Keratinocyte (primary cell): ENCODE measurements around the gene CDKAL1.

ENCODE experiments used
- EZH2 ChIP-seq: IDR thresholded peaks from one replicate; pipeline ENCODE4 v1.6.1; 2012; ENCODE audit warnings: inconsistent platforms, mild to moderate bottlenecking, low read length, moderate library complexity
- TF ChIP-seq, protein P1 (sequence below), 3 experiments: IDR thresholded peaks in 1 of 3; conservative IDR thresholded peaks in 1 of 3; optimal IDR thresholded peaks in 1 of 3; 2 replicates in 2 of 3; 3 replicates in 1 of 3; pipeline versions ENCODE3 to v1.5.1; 2011; ENCODE audit warnings: low read length in 3 of 3, mild to moderate bottlenecking in 3 of 3, moderate library complexity in 2 of 3, control low read depth in 1 of 3, inconsistent platforms in 1 of 3; ENCODE audit not compliant: insufficient read depth in 2 of 3; ENCODE audit errors: extremely low read depth in 1 of 3

DNA sequence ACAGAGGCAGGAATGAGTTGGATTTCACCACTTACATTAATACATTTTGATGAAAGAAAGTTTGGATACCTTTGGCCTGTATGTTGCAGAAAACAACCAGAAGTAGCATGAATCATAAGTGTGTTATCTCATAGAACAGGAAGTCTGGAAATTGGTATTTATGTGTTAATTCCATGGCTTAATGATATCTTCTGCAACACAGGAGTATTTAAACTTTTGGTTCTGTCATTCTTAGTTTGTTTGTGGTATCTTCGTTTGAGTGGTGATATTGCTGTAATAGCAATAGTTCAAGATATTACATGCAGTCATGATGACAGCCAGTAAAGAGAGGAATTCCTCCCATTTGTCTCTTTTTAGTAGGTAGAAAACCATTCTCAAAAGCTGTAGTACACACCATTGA lies 177.3 kb downstream of the CDKAL1 start:
- TF ChIP-seq, protein P1, sequence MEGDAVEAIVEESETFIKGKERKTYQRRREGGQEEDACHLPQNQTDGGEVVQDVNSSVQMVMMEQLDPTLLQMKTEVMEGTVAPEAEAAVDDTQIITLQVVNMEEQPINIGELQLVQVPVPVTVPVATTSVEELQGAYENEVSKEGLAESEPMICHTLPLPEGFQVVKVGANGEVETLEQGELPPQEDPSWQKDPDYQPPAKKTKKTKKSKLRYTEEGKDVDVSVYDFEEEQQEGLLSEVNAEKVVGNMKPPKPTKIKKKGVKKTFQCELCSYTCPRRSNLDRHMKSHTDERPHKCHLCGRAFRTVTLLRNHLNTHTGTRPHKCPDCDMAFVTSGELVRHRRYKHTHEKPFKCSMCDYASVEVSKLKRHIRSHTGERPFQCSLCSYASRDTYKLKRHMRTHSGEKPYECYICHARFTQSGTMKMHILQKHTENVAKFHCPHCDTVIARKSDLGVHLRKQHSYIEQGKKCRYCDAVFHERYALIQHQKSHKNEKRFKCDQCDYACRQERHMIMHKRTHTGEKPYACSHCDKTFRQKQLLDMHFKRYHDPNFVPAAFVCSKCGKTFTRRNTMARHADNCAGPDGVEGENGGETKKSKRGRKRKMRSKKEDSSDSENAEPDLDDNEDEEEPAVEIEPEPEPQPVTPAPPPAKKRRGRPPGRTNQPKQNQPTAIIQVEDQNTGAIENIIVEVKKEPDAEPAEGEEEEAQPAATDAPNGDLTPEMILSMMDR (optimal IDR thresholded peaks at IDR 0.05 in 1 of 3, IDR thresholded peaks at IDR 0.05 in 1 of 3, conservative IDR thresholded peaks at IDR 0.05 in 1 of 3; ENCODE audit: extremely low read depth in 1 of 3, insufficient read depth in 2 of 3, low read length in 3 of 3), result no peak
- no peak for TF ChIP-seq EZH2
